IMR-90 (cell line): ENCODE data around the gene RGS12. TPM values are rescaled to one million over a fixed set of nuclear protein-coding genes. Genes with fewer than 3 reads are reported as not detected.

ENCODE experiments used
- ATAC-seq: fragments of 200-7000 bp; cut with Tn5 transposase; 2 replicates; pipeline ENCODE4 v1.9.1; 2020; ENCODE audit warnings: low read depth, mild to moderate bottlenecking, moderate library complexity
- BruUV-seq: library from RNA; stranded (reverse); fragments of 400-500 nt; replicated peaks from 2 replicates; lab custom pipeline; 2021; lab: Mats Ljungman, UMichigan
- CTCF ChIA-PET: fragments of 300-600 bp; formaldehyde crosslinking; extraction: SDS; loops from one replicate; lab custom pipeline; 2021; ENCODE audit warnings: antibody characterized with exemption; lab: Yijun Ruan, JAX
- POLR2A ChIA-PET: fragments of 300-600 bp; sonication (Branson Sonifier 250); formaldehyde crosslinking; loops from one replicate; lab custom pipeline; 2022; ENCODE audit warnings: antibody characterized with exemption; ENCODE audit not compliant: unreplicated experiment; lab: Charles Lee
- DNase-seq: peaks from one replicate; pipeline ENCODE4 v3.0.0; 2013
- H2AFZ ChIP-seq: replicated peaks from 2 replicates; pipeline ENCODE3; 2013; ENCODE audit warnings: low read length, mild to moderate bottlenecking; ENCODE audit not compliant: poor library complexity
- H2AK5ac ChIP-seq: 2 replicates; pipeline ENCODE4 v1.6.1; 2013; ENCODE audit warnings: low read depth, low read length, inconsistent platforms
- H2AK9ac ChIP-seq: replicated peaks from 2 replicates; pipeline ENCODE3; 2013; ENCODE audit warnings: mild to moderate bottlenecking, low read depth, low read length, moderate library complexity; ENCODE audit not compliant: poor library complexity
- H2BK120ac ChIP-seq: 2 replicates; pipeline ENCODE4 v1.6.1; 2013; ENCODE audit warnings: low read depth, low read length, inconsistent platforms
- H2BK15ac ChIP-seq: 3 replicates; pipeline ENCODE4 v1.6.1; 2013; ENCODE audit warnings: low read depth, low read length, inconsistent platforms
- H2BK20ac ChIP-seq: 2 replicates; pipeline ENCODE4 v1.6.1; 2013; ENCODE audit warnings: low read depth, mild to moderate bottlenecking, inconsistent platforms, low read length, moderate library complexity
- H2BK5ac ChIP-seq: 2 replicates; pipeline ENCODE4 v1.6.1; 2013; ENCODE audit warnings: mild to moderate bottlenecking, low read depth, low read length, inconsistent platforms; ENCODE audit not compliant: poor library complexity, severe bottlenecking
- H3K14ac ChIP-seq: replicated peaks from 2 replicates; pipeline ENCODE4 v1.6.1; 2013; ENCODE audit warnings: low read depth, low read length, inconsistent platforms
- H3K18ac ChIP-seq: 2 replicates; pipeline ENCODE4 v1.6.1; 2013; ENCODE audit warnings: low read depth, low read length, control low read depth
- H3K23ac ChIP-seq: 2 replicates; pipeline ENCODE4 v1.6.1; 2013; ENCODE audit warnings: low read depth, low read length, inconsistent platforms
- H3K27ac ChIP-seq: 2 replicates; pipeline ENCODE4 v1.5.1; 2013; ENCODE audit warnings: mild to moderate bottlenecking, control low read depth, low read length; ENCODE audit not compliant: insufficient read depth
- H3K27me3 ChIP-seq: 2 replicates; pipeline ENCODE4 v1.6.1; 2013; ENCODE audit warnings: low read length; ENCODE audit not compliant: control insufficient read depth, insufficient read depth
- H3K36me3 ChIP-seq: 2 replicates; pipeline ENCODE4 v1.6.1; 2013; ENCODE audit warnings: low read length, mixed read lengths; ENCODE audit not compliant: control insufficient read depth, insufficient read depth
- H3K4ac ChIP-seq: 2 replicates; pipeline ENCODE4 v1.6.1; 2013; ENCODE audit warnings: low read depth, low read length, inconsistent platforms
- H3K4me1 ChIP-seq: 2 replicates; pipeline ENCODE4 v1.6.1; 2013; ENCODE audit warnings: low read length, mixed read lengths; ENCODE audit not compliant: control insufficient read depth, insufficient read depth
- H3K4me2 ChIP-seq: 2 replicates; pipeline ENCODE4 v1.6.1; 2013; ENCODE audit warnings: low read depth, mild to moderate bottlenecking, control low read depth, low read length, moderate library complexity
- H3K4me3 ChIP-seq: 2 replicates; pipeline ENCODE4 v1.5.1; 2013; ENCODE audit warnings: low read depth, mild to moderate bottlenecking, control low read depth, low read length, moderate library complexity; ENCODE audit not compliant: insufficient read depth
- H3K56ac ChIP-seq: 2 replicates; pipeline ENCODE4 v1.6.1; 2013; ENCODE audit warnings: low read length, inconsistent platforms; ENCODE audit not compliant: insufficient read depth; ENCODE audit errors: extremely low read depth
- H3K79me1 ChIP-seq, 2 experiments: 2 replicates each; pipeline ENCODE4 v1.6.1; 2013; ENCODE audit warnings: low read length in 2 of 2, inconsistent platforms in 1 of 2, low read depth in 1 of 2
- H3K9ac ChIP-seq: 2 replicates; pipeline ENCODE4 v1.6.1; 2013; ENCODE audit warnings: low read depth, low read length, control low read depth
- H3K9me1 ChIP-seq: 2 replicates; pipeline ENCODE4 v1.6.1; 2013; ENCODE audit warnings: low read length, inconsistent platforms; ENCODE audit not compliant: insufficient read depth
- H3K9me3 ChIP-seq: 2 replicates; pipeline ENCODE4 v1.6.1; 2013; ENCODE audit warnings: low read length; ENCODE audit not compliant: control insufficient read depth, insufficient read depth
- H4K20me1 ChIP-seq: 2 replicates; pipeline ENCODE4 v1.6.1; 2013; ENCODE audit warnings: low read length, inconsistent platforms; ENCODE audit not compliant: insufficient read depth
- H4K5ac ChIP-seq: 2 replicates; pipeline ENCODE4 v1.6.1; 2013; ENCODE audit warnings: mild to moderate bottlenecking, low read depth, low read length, control low read depth
- H4K8ac ChIP-seq, 2 experiments: 2 replicates each; pipeline ENCODE4 v1.6.1; 2013; ENCODE audit warnings: low read depth in 2 of 2, low read length in 2 of 2, control low read depth in 1 of 2, inconsistent platforms in 1 of 2
- H4K91ac ChIP-seq: 2 replicates; pipeline ENCODE4 v1.6.1; 2013; ENCODE audit warnings: low read depth, low read length, inconsistent platforms; ENCODE audit not compliant: insufficient read depth
- CTCF ChIP-seq: conservative IDR thresholded peaks from 2 replicates; pipeline ENCODE4 v1.5.1; 2012; ENCODE audit warnings: mild to moderate bottlenecking, low read depth, low read length, improper control_type of control experiment
- ELK1 ChIP-seq: fragments of 150-350 bp; IDR thresholded peaks from 2 replicates; pipeline ENCODE4 v1.6.1; 2016; ENCODE audit warnings: low read depth, mild to moderate bottlenecking, low read length, moderate library complexity, borderline replicate concordance
- MAZ ChIP-seq: IDR thresholded peaks from 2 replicates; pipeline ENCODE4 v1.6.1; 2012; ENCODE audit warnings: low read depth, mild to moderate bottlenecking, low read length, improper control_type of control experiment, moderate library complexity, borderline replicate concordance
- RAD21 ChIP-seq: IDR thresholded peaks from 2 replicates; pipeline ENCODE4 v1.6.1; 2012; ENCODE audit warnings: low read length, improper control_type of control experiment
- RFX5 ChIP-seq: IDR thresholded peaks from 2 replicates; pipeline ENCODE4 v1.8.0; 2012; ENCODE audit warnings: low read depth, mild to moderate bottlenecking, low read length, moderate library complexity
- SMC3 ChIP-seq: fragments of 150-350 bp; IDR thresholded peaks from 2 replicates; pipeline ENCODE4 v1.6.1; 2016; ENCODE audit warnings: low read depth, mild to moderate bottlenecking, antibody characterized with exemption, low read length, moderate library complexity
- WGBS, 2 experiments: methylation state at CpG; one replicate each; pipeline versions ENCODE4 v1.1.5 to v1.1.7; 2013; ENCODE audit warnings: missing lambda C conversion rate in 2 of 2; ENCODE audit not compliant: insufficient read length in 1 of 2; ENCODE audit errors: extremely low coverage in 2 of 2; 5-methylcytosine and 5-hydroxymethylcytosine counted together
- dilution Hi-C: fragments of 300-500 bp; cut with HindIII; formaldehyde crosslinking; loops from one replicate; pipeline ENCODE4 v1.14.3; 2018; ENCODE audit warnings: low sequenced_read_pairs; ENCODE audit not compliant: unreplicated experiment
- in situ Hi-C: fragments of 300-500 bp; cut with MboI; formaldehyde crosslinking; loops from 3 replicates; pipeline ENCODE4 v1.14.3; 2019; ENCODE audit warnings: low sequenced_read_pairs, inconsistent platforms, mixed read lengths
- intact Hi-C: fragments of 100-400 bp; cut with micrococcal nuclease; formaldehyde crosslinking; loops from 2 replicates; pipeline ENCODE4 v1.10.0; 2022
- polyA plus RNA-seq, 3 experiments: library from polyadenylated mRNA; depleted of rRNA; stranded (reverse); fragments of >200 nt; gene quantifications; 2 replicates each; pipeline ENCODE4 v1.2.3, GENCODE V29; 2012; ENCODE audit warnings: low replicate concordance in 1 of 3
- total RNA-seq: library from RNA; depleted of rRNA; stranded (reverse); fragments of >200 nt; gene quantifications from 2 replicates; pipeline ENCODE4 v1.2.3, GENCODE V29; 2012

Gene RGS12
- total and polyA plus RNA-seq, 2 of the 4 experiments (the other 2 are of a cell fraction), result 11.8 to 12.0 TPM

- TF ChIP-seq CTCF (no peak), RFX5 (no peak), SMC3 (no peak), RAD21 (no peak)
These were observed 37.1 kb downstream of the RGS12 start (continued) for GRCh38 chr4:3329887-3330286.

GRCh38 chr4:3330707-3331106, 37.9 kb downstream of the RGS12 start:
- Histone ChIP-seq H2AK5ac (no peak overlapping the region), H3K18ac (no peak overlapping the region), H2BK120ac (no peak overlapping the region), H2BK20ac (no peak overlapping the region), H3K79me1 (peaks cover 12 to 62% of the 10 kb centered on the region in 2 experiments), H3K4me3 (no peak overlapping the region), H4K8ac (no peak overlapping the region), H3K14ac (no peak overlapping the region), H3K4me2 (no peak overlapping the region), H2BK15ac (no peak overlapping the region), H2AK9ac (no peak overlapping the region), H3K9me1 (peaks cover 4% of the 10 kb centered on the region; the same call in 1 of the 2 replicates), H4K20me1 (peaks cover 22% of the 10 kb centered on the region), H3K4me1 (peaks cover 3% of the 10 kb centered on the region; the same call in 1 of the 2 replicates), H2BK5ac (no peak overlapping the region), H3K27me3 (no peaks in the 10 kb centered on the region), H3K9ac (no peak overlapping the region), H3K36me3 (no peaks in the 10 kb centered on the region), H2AFZ (no peak overlapping the region), H4K91ac (no peak overlapping the region), H3K56ac (no peak overlapping the region), H4K5ac (no peak overlapping the region), H3K27ac (no peak overlapping the region), H3K23ac (no peak overlapping the region), H3K9me3 (no peaks in the 10 kb centered on the region), H3K4ac (no peak overlapping the region)
- ChIA-PET CTCF (interaction anchor here (1.6 kb wide), 1 partner anchor 16 kb away, joined by 5 read pairs; no protein-coding TSS in a partner anchor), POLR2A (no interaction called here)
- intact Hi-C loops (no loop called here), in situ Hi-C loops (no loop called here), dilution Hi-C loops (no loop called here)
- no peak for TF ChIP-seq RAD21
- TF ChIP-seq ELK1, result no peak
- no peak for TF ChIP-seq MAZ
- no CpG with 5 or more reads among the region's 5 CpGs for WGBS, 2 experiments
- ATAC-seq (no peak), DNase-seq (no peak)
- no TSS peak for BruUV-seq
